Loucy (cell line): ENCODE measurements around the gene GNAQ.

Source experiments
- H2AFZ ChIP-seq: fragments of 200-600 bp; sonication (generic); 2 replicates; pipeline ENCODE4 v1.6.0; 2016; ENCODE audit warnings: antibody characterized with exemption, mild to moderate bottlenecking, low read length, moderate library complexity
- H3F3A ChIP-seq: fragments of 200-600 bp; 2 replicates; pipeline ENCODE4 v1.6.0; 2016; ENCODE audit warnings: antibody characterized with exemption, low read depth, mild to moderate bottlenecking
- H3K27me3 ChIP-seq: fragments of 200-600 bp; sonication (generic); 2 replicates; pipeline ENCODE4 v1.6.1; 2014; ENCODE audit warnings: low read length, mild to moderate bottlenecking; ENCODE audit not compliant: insufficient read depth, poor library complexity, severe bottlenecking
- H3K36me3 ChIP-seq: fragments of 200-600 bp; sonication (generic); 2 replicates; pipeline ENCODE4 v1.6.1; 2016; ENCODE audit warnings: low read length; ENCODE audit not compliant: insufficient read depth
- H3K4me1 ChIP-seq: fragments of 200-600 bp; sonication (generic); 2 replicates; pipeline ENCODE4 v1.5.1; 2014; ENCODE audit warnings: low read length, mild to moderate bottlenecking; ENCODE audit not compliant: insufficient read depth, poor library complexity, severe bottlenecking
- H3K4me2 ChIP-seq: fragments of 200-600 bp; sonication (generic); 2 replicates; pipeline ENCODE4 v1.6.0; 2014; ENCODE audit warnings: antibody characterized with exemption, low read length, low read depth, mild to moderate bottlenecking; ENCODE audit not compliant: poor library complexity, severe bottlenecking
- H3K4me3 ChIP-seq: fragments of 200-600 bp; sonication (generic); 2 replicates; pipeline ENCODE4 v1.5.1; 2014; ENCODE audit warnings: low read length, mild to moderate bottlenecking, mixed read lengths; ENCODE audit not compliant: poor library complexity, severe bottlenecking
- H3K79me2 ChIP-seq: fragments of 200-600 bp; sonication (generic); 2 replicates; pipeline ENCODE4 v1.6.1; 2014; ENCODE audit warnings: low read length; ENCODE audit not compliant: insufficient read depth
- H3K9ac ChIP-seq: fragments of 200-600 bp; sonication (generic); 2 replicates; pipeline ENCODE4 v1.6.0; 2014; ENCODE audit warnings: mild to moderate bottlenecking, low read depth, low read length, moderate library complexity; ENCODE audit not compliant: poor library complexity, severe bottlenecking
- H3K9me2 ChIP-seq: fragments of 200-600 bp; sonication (generic); replicated peaks from 2 replicates; pipeline ENCODE4 v1.6.1; 2016; ENCODE audit warnings: low read depth, low read length, mixed read lengths
- H3K9me3 ChIP-seq: fragments of 200-600 bp; sonication (generic); 2 replicates; pipeline ENCODE4 v1.6.1; 2014; ENCODE audit warnings: mild to moderate bottlenecking, antibody characterized with exemption, low read length, low read depth; ENCODE audit not compliant: insufficient read depth
- H4K20me1 ChIP-seq: fragments of 200-600 bp; sonication (generic); 2 replicates; pipeline ENCODE4 v1.6.0; 2014; ENCODE audit warnings: antibody characterized with exemption, low read length, mild to moderate bottlenecking; ENCODE audit not compliant: insufficient read depth, poor library complexity, severe bottlenecking
- CTCF ChIP-seq: fragments of 200-600 bp; sonication (generic); conservative IDR thresholded peaks from 2 replicates; pipeline ENCODE4 v1.5.1; 2014; ENCODE audit warnings: mild to moderate bottlenecking, antibody characterized with exemption, low read length
- EZH2phosphoT487 ChIP-seq: fragments of 200-600 bp; IDR thresholded peaks from 2 replicates; pipeline ENCODE4 v1.6.1; 2018; ENCODE audit warnings: antibody characterized with exemption, mild to moderate bottlenecking, moderate library complexity, borderline replicate concordance

The GNAQ gene

GRCh38 chr9:77714077-77714549 is 317.5 kb downstream of the GNAQ start:
- Histone ChIP-seq H3K79me2 (no peaks in the 10 kb centered on the region), H3K9ac (no peak overlapping the region), H3K4me1 (no peaks in the 10 kb centered on the region), H3K4me2 (no peak overlapping the region), H2AFZ (no peak overlapping the region), H3K36me3 (peaks cover 9% of the 10 kb centered on the region; the same call in 1 of the 2 replicates), H3K4me3 (no peak overlapping the region), H3K27me3 (no peaks in the 10 kb centered on the region), H3K9me2 (no peaks in the 10 kb centered on the region), H3F3A (no peaks in the 10 kb centered on the region), H4K20me1 (no peaks in the 10 kb centered on the region), H3K9me3 (no peaks in the 10 kb centered on the region)
- no peak for TF ChIP-seq CTCF
- TF ChIP-seq EZH2phosphoT487 = no peak

GRCh38 chr9:77712533-77713130 is 319.0 kb downstream of the GNAQ start:
- H3K9me3 ChIP-seq = no peaks in the 10 kb centered on the region
- H3K4me3 ChIP-seq = no peak overlapping the region
- no peaks in the 10 kb centered on the region for H3K4me1 ChIP-seq
- H4K20me1 ChIP-seq = no peaks in the 10 kb centered on the region
- peaks cover 6% of the 10 kb centered on the region; the same call in 1 of the 2 replicates for H3K36me3 ChIP-seq
- TF ChIP-seq CTCF (no peak), EZH2phosphoT487 (no peak)
- H3F3A ChIP-seq = no peaks in the 10 kb centered on the region
- no peaks in the 10 kb centered on the region for H3K79me2 ChIP-seq
- H2AFZ ChIP-seq = no peak overlapping the region
- H3K27me3 ChIP-seq = no peaks in the 10 kb centered on the region
- H3K4me2 ChIP-seq = no peak overlapping the region
- no peaks in the 10 kb centered on the region for H3K9me2 ChIP-seq
- no peak overlapping the region for H3K9ac ChIP-seq

GRCh38 chr9:77710965-77711648 is 320.5 kb downstream of the GNAQ start:
- H3K9me2 ChIP-seq = no peaks in the 10 kb centered on the region
- H3K4me2 ChIP-seq = no peak overlapping the region
- no peaks in the 10 kb centered on the region for H4K20me1 ChIP-seq
- H3K36me3 ChIP-seq = no peaks in the 10 kb centered on the region; the same call in 1 of the 2 replicates
- no peak overlapping the region for H3K4me3 ChIP-seq
- no peaks in the 10 kb centered on the region for H3K9me3 ChIP-seq
- no peak overlapping the region for H3K9ac ChIP-seq
- no peak for TF ChIP-seq EZH2phosphoT487
- no peak for TF ChIP-seq CTCF
- H3F3A ChIP-seq = no peaks in the 10 kb centered on the region
- no peaks in the 10 kb centered on the region for H3K4me1 ChIP-seq
- H3K79me2 ChIP-seq = no peaks in the 10 kb centered on the region
- no peaks in the 10 kb centered on the region for H3K27me3 ChIP-seq
- no peak overlapping the region for H2AFZ ChIP-seq
